ENCODE results near the gene CACNA2D1.
A peak's percentile ranks its signal among the peaks of the same experiment; 100 is the strongest.

The CACNA2D1 gene

DNA sequence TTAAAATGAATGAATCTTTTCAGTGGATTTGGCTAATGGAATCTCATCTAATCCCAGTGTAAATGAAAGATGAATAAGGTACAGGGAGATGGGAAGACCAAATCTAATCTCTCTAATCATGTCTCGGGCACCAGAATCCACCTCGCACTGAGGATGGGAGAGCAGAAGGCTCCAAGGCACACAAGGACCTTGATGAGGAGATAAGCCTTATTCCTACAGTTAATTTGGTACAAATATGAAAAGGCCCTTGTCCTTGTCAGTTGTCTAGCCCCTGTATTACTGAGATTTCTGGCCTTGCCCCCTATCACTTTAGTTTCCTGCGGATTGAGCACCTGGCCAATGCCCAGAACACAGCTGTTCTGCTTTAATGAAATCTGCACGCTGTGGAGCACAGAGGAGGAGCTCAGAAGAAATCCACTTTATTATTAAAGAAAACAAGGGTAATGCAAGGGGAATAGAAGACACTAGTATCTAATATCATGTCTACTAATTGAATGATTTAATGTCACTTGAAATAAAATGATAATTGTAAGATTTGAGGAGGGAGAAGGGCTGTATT, 352.4 kb downstream of the CACNA2D1 start:
- ATAC-seq = peak; percentile 57; the same call in 2 of the 3 replicates
- TF ChIP-seq BACH2 (CRISPR knock-in tag; IDR thresholded peaks at IDR 0.05; ENCODE audit: borderline replicate concordance) = no peak
- TF ChIP-seq RARB (CRISPR knock-in tag; IDR thresholded peaks at IDR 0.05) = no peak
- TF ChIP-seq ESRRG (CRISPR knock-in tag; IDR thresholded peaks at IDR 0.05) = no peak
- TF ChIP-seq PPARA (CRISPR knock-in tag; IDR thresholded peaks at IDR 0.05; ENCODE audit: borderline replicate concordance) = no peak
- TF ChIP-seq SNAI2 (CRISPR knock-in tag; IDR thresholded peaks at IDR 0.05) = no peak
- TF ChIP-seq GLIS3 (CRISPR knock-in tag; IDR thresholded peaks at IDR 0.05) = no peak
- TF ChIP-seq CSDC2 (CRISPR knock-in tag; IDR thresholded peaks at IDR 0.05) = no peak
- no peak for TF ChIP-seq CSRNP3 (CRISPR knock-in tag; IDR thresholded peaks at IDR 0.05)
- TF ChIP-seq OSR1 (CRISPR knock-in tag; IDR thresholded peaks at IDR 0.05) = no peak
- no peak for TF ChIP-seq ISL1 (CRISPR knock-in tag; IDR thresholded peaks at IDR 0.05)
- TF ChIP-seq ZFP3 (CRISPR knock-in tag; IDR thresholded peaks at IDR 0.05) = no peak
- no peak for TF ChIP-seq ZFP30 (CRISPR knock-in tag; IDR thresholded peaks at IDR 0.05)
- no peak for TF ChIP-seq ZNF70 (CRISPR knock-in tag; IDR thresholded peaks at IDR 0.05)
- TF ChIP-seq ZC3H10 (CRISPR knock-in tag; IDR thresholded peaks at IDR 0.05) = no peak
- no peak for TF ChIP-seq ZNF565 (CRISPR knock-in tag; conservative IDR thresholded peaks at IDR 0.05; ENCODE audit: low read depth)
- no peak for TF ChIP-seq TOX (CRISPR knock-in tag; IDR thresholded peaks at IDR 0.05; ENCODE audit: borderline replicate concordance)

GRCh38 chr7:82087099-82087498, 356.5 kb downstream of the CACNA2D1 start:
- TF ChIP-seq CREB5 (CRISPR knock-in tag; IDR thresholded peaks at IDR 0.05; ENCODE audit: low read depth) (no peak), ISL1 (CRISPR knock-in tag; IDR thresholded peaks at IDR 0.05) (no peak), ZNF565 (CRISPR knock-in tag; conservative IDR thresholded peaks at IDR 0.05; ENCODE audit: low read depth) (no peak), SNAI2 (CRISPR knock-in tag; IDR thresholded peaks at IDR 0.05) (no peak), ZC3H10 (CRISPR knock-in tag; IDR thresholded peaks at IDR 0.05) (no peak), CSRNP3 (CRISPR knock-in tag; IDR thresholded peaks at IDR 0.05) (no peak), ARNTL (CRISPR knock-in tag; IDR thresholded peaks at IDR 0.05; ENCODE audit: borderline replicate concordance, low read depth) (no peak), TCF4 (CRISPR knock-in tag; IDR thresholded peaks at IDR 0.05; ENCODE audit: borderline replicate concordance) (no peak), ZFP30 (CRISPR knock-in tag; IDR thresholded peaks at IDR 0.05) (no peak)
- no peak for ATAC-seq

- no peak for TF ChIP-seq GLIS3 (CRISPR knock-in tag; IDR thresholded peaks at IDR 0.05)
- no peak for TF ChIP-seq POU6F1 (CRISPR knock-in tag; IDR thresholded peaks at IDR 0.05; ENCODE audit: borderline replicate concordance, low read depth)
- no peak for TF ChIP-seq RARB (CRISPR knock-in tag; IDR thresholded peaks at IDR 0.05)
- no peak for TF ChIP-seq SNAI2 (CRISPR knock-in tag; IDR thresholded peaks at IDR 0.05)
- TF ChIP-seq ZNF565 (CRISPR knock-in tag; conservative IDR thresholded peaks at IDR 0.05; ENCODE audit: low read depth) = no peak
Observed at GRCh38 chr7:82085116-82085515, 358.5 kb downstream of the CACNA2D1 start.

DNA sequence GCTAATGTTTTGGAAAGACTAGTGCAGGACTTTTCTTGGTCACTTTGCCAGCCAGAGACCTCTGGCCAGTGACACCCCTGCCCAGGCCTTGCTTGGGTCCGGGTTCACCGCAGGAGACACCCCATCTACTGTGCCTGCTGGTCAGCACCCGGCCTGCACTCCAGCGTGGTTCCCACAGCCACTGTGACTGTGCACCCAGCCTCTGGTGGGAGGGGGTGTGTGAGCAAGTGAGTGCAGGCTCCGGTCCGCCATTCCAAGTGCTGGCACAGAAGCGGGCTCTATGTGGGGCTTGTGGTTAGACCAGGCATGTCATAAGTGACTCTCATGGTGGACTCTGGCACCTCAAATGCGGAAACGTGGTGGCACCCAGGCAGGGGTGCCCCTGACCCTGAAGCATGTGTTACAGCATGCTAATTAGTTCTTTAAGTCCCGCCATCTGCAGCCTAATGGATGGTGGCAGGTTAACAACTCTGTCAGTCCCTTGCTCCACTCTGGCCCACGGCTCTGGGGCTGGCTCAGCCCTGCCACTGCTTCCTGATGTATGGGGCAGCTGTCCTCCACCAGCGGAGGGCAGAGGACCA, 361.8 kb downstream of the CACNA2D1 start:
- ATAC-seq = no peak
- no peak for TF ChIP-seq POU6F1 (CRISPR knock-in tag; IDR thresholded peaks at IDR 0.05; ENCODE audit: borderline replicate concordance, low read depth)
- no peak for TF ChIP-seq SNAI2 (CRISPR knock-in tag; IDR thresholded peaks at IDR 0.05)
- no peak for TF ChIP-seq ISL1 (CRISPR knock-in tag; IDR thresholded peaks at IDR 0.05)
- no peak for TF ChIP-seq TCF4 (CRISPR knock-in tag; IDR thresholded peaks at IDR 0.05; ENCODE audit: borderline replicate concordance)
- TF ChIP-seq BACH2 (CRISPR knock-in tag; IDR thresholded peaks at IDR 0.05; ENCODE audit: borderline replicate concordance) = no peak
- TF ChIP-seq ESRRG (CRISPR knock-in tag; IDR thresholded peaks at IDR 0.05) = no peak
- TF ChIP-seq ZFP30 (CRISPR knock-in tag; IDR thresholded peaks at IDR 0.05) = no peak
- TF ChIP-seq RARB (CRISPR knock-in tag; IDR thresholded peaks at IDR 0.05) = no peak
- no peak for TF ChIP-seq PPARA (CRISPR knock-in tag; IDR thresholded peaks at IDR 0.05; ENCODE audit: borderline replicate concordance)
- TF ChIP-seq GLIS3 (CRISPR knock-in tag; IDR thresholded peaks at IDR 0.05) = no peak
- no peak for TF ChIP-seq CSDC2 (CRISPR knock-in tag; IDR thresholded peaks at IDR 0.05)
- no peak for TF ChIP-seq ZNF565 (CRISPR knock-in tag; conservative IDR thresholded peaks at IDR 0.05; ENCODE audit: low read depth)
- no peak for TF ChIP-seq ZFP3 (CRISPR knock-in tag; IDR thresholded peaks at IDR 0.05)
- TF ChIP-seq OSR1 (CRISPR knock-in tag; IDR thresholded peaks at IDR 0.05) = no peak
- no peak for TF ChIP-seq ZC3H10 (CRISPR knock-in tag; IDR thresholded peaks at IDR 0.05)
- TF ChIP-seq, protein P1, sequence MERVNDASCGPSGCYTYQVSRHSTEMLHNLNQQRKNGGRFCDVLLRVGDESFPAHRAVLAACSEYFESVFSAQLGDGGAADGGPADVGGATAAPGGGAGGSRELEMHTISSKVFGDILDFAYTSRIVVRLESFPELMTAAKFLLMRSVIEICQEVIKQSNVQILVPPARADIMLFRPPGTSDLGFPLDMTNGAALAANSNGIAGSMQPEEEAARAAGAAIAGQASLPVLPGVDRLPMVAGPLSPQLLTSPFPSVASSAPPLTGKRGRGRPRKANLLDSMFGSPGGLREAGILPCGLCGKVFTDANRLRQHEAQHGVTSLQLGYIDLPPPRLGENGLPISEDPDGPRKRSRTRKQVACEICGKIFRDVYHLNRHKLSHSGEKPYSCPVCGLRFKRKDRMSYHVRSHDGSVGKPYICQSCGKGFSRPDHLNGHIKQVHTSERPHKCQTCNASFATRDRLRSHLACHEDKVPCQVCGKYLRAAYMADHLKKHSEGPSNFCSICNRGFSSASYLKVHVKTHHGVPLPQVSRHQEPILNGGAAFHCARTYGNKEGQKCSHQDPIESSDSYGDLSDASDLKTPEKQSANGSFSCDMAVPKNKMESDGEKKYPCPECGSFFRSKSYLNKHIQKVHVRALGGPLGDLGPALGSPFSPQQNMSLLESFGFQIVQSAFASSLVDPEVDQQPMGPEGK (CRISPR knock-in tag; IDR thresholded peaks at IDR 0.05; ENCODE audit: borderline replicate concordance) = no peak
- TF ChIP-seq CREB5 (CRISPR knock-in tag; IDR thresholded peaks at IDR 0.05; ENCODE audit: low read depth) = no peak

More at GRCh38 chr7:82085116-82085515, 358.5 kb downstream of the CACNA2D1 start:
- ATAC-seq = no peak

Measured in SK-N-SH treated with all-trans-retinoic acid at 6 μM for 48 hours (cell line).